Liver (tissue), 9 donors: Measurements from ENCODE around the gene CA6. TPM values are rescaled to one million over a fixed set of nuclear protein-coding genes. Genes with fewer than 3 reads are reported as not detected.
"Not testable (repeated sequence)": the region's sequence is repeated elsewhere in the genome, so short reads cannot be mapped to it uniquely, and the experiment has no call there.

ENCODE experiments used
- DNase-seq: peaks from one replicate; pipeline ENCODE4 v3.0.0-alpha.2; 2017; ENCODE audit warnings: low spot score
- H3K27ac ChIP-seq, 2 donors: one replicate each; pipeline ENCODE4 v1.7.0; 2013; ENCODE audit warnings: inconsistent platforms in 2 of 2, low read length in 2 of 2, control low read depth in 1 of 2, low read depth in 1 of 2, mild to moderate bottlenecking in 1 of 2
- H3K27me3 ChIP-seq, 4 donors: one replicate each; pipeline versions ENCODE4 v1.6.1 to v1.7.0; 2013; ENCODE audit warnings: low read length in 3 of 4, inconsistent platforms in 1 of 4, mild to moderate bottlenecking in 1 of 4, moderate library complexity in 1 of 4; ENCODE audit not compliant: control insufficient read depth in 4 of 4, insufficient read depth in 4 of 4
- H3K36me3 ChIP-seq, 4 donors: one replicate each; pipeline versions ENCODE4 v1.6.1 to v1.7.0; 2013; ENCODE audit warnings: low read length in 3 of 4, mild to moderate bottlenecking in 3 of 4, low read depth in 1 of 4, moderate library complexity in 1 of 4; ENCODE audit not compliant: control insufficient read depth in 4 of 4, insufficient read depth in 3 of 4
- H3K4me1 ChIP-seq, 4 donors: one replicate each; pipeline versions ENCODE4 v1.6.1 to v1.7.0; 2013; ENCODE audit warnings: low read length in 3 of 4, mild to moderate bottlenecking in 3 of 4, moderate library complexity in 1 of 4; ENCODE audit not compliant: control insufficient read depth in 4 of 4, insufficient read depth in 4 of 4
- H3K4me3 ChIP-seq, 3 donors: one replicate each; pipeline versions ENCODE4 v1.6.1 to v1.7.0; 2013; ENCODE audit warnings: low read length in 3 of 3, control low read depth in 1 of 3, low read depth in 1 of 3, mild to moderate bottlenecking in 1 of 3
- H3K9ac ChIP-seq, 2 donors: one replicate each; pipeline ENCODE4 v1.7.0; 2013; ENCODE audit warnings: low read length in 2 of 2, mild to moderate bottlenecking in 2 of 2, moderate library complexity in 2 of 2, control low read depth in 1 of 2, low read depth in 1 of 2
- H3K9me3 ChIP-seq, 4 donors: one replicate each; pipeline versions ENCODE4 v1.6.1 to v1.7.0; 2013; ENCODE audit warnings: low read length in 3 of 4; ENCODE audit not compliant: control insufficient read depth in 4 of 4
- ATF3 ChIP-seq: IDR thresholded peaks from 2 replicates; pipeline ENCODE4 v1.6.1; 2016; ENCODE audit warnings: antibody characterized with exemption
- EGR1 ChIP-seq, 2 donors: IDR thresholded peaks; 2 replicates each; pipeline ENCODE4 v1.6.1; 2016 to 2018; ENCODE audit warnings: antibody characterized with exemption in 2 of 2, low read depth in 2 of 2
- HNF4G ChIP-seq: IDR thresholded peaks from 2 replicates; pipeline ENCODE4 v1.6.1; 2016; ENCODE audit warnings: antibody characterized with exemption
- JUND ChIP-seq, 2 donors: IDR thresholded peaks; 2 replicates each; pipeline ENCODE4 v1.6.1; 2016; ENCODE audit warnings: antibody characterized with exemption in 2 of 2
- NR2F2 ChIP-seq: IDR thresholded peaks from 2 replicates; pipeline ENCODE4 v1.6.1; 2016; ENCODE audit warnings: antibody characterized with exemption
- RAD21 ChIP-seq, 2 donors: IDR thresholded peaks; 2 replicates each; pipeline ENCODE4 v1.6.1; 2016; ENCODE audit warnings: antibody characterized with exemption in 2 of 2, mild to moderate bottlenecking in 2 of 2
- REST ChIP-seq: IDR thresholded peaks from 2 replicates; pipeline ENCODE4 v1.6.1; 2016; ENCODE audit warnings: antibody characterized with exemption, mild to moderate bottlenecking
- RXRA ChIP-seq, 2 donors: IDR thresholded peaks; 2 replicates each; pipeline ENCODE4 v1.6.1; 2017 to 2018; ENCODE audit warnings: antibody characterized with exemption in 2 of 2, mild to moderate bottlenecking in 1 of 2
- YY1 ChIP-seq: IDR thresholded peaks from 2 replicates; pipeline ENCODE4 v1.6.1; 2016; ENCODE audit warnings: antibody characterized with exemption, mild to moderate bottlenecking
- WGBS: extraction: QIAGEN DNeasy Blood & Tissue Kit; methylation state at CpG from one replicate; pipeline ENCODE4 v1.1.7; 2013; 5-methylcytosine and 5-hydroxymethylcytosine counted together
- polyA plus RNA-seq, 2 donors: library from polyadenylated mRNA; stranded (reverse) in 1 of 2; unstranded in 1 of 2; fragments of 200-250 nt in 1 of 2; fragments of >200 nt in 1 of 2; fragmentation: Nextera tagmentation in 1 of 2; extraction: Ambion mirVana in 1 of 2; gene quantifications; one replicate each; pipeline versions ENCODE4 v1.2.1 to v1.2.3, GENCODE V29; 2013 to 2015
- total RNA-seq, 2 donors: library from RNA; depleted of rRNA; stranded (reverse); fragments of >200 nt; gene quantifications; one replicate each; pipeline ENCODE4 v1.2.3, GENCODE V29; 2014
- TF ChIP-seq, protein P1 (sequence below): fragments of 150-350 bp; IDR thresholded peaks from 2 replicates; pipeline ENCODE4 v1.5.1; 2017; ENCODE audit warnings: improper control_type of control experiment, low read depth, low read length; ENCODE audit not compliant: missing input control
- TF ChIP-seq, protein P2 (sequence below): IDR thresholded peaks from 2 replicates; pipeline ENCODE4 v1.6.1; 2016; ENCODE audit warnings: antibody characterized with exemption
- donor health status: healthy.
- donor health status: healthy.
- donor health status: healthy.
- donor health status: healthy.
- donor health status: healthy.

CA6 gene
- total and polyA plus RNA-seq, 4 donors, result not detected

DNA sequence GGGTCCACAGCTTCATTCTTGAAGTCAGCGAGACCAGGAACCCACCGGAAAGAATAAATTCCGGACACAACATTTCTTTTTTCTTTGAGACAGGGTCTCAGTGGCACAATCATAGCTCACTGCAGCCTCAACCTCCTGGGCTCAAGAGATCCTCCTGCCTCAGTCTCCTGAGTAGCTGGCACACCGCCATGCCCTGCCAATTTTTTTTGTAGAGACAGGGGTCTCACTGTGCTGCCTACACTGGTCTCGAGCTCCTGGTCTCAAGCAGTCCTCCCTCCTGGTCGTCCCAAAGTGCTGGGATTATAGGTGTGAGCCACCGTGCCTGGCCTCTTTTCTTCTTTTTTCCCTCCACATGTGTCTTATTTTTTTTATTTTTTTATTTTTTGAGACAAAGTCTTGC lies 46.6 kb upstream of the CA6 start (continued):
- TF ChIP-seq, protein P1, sequence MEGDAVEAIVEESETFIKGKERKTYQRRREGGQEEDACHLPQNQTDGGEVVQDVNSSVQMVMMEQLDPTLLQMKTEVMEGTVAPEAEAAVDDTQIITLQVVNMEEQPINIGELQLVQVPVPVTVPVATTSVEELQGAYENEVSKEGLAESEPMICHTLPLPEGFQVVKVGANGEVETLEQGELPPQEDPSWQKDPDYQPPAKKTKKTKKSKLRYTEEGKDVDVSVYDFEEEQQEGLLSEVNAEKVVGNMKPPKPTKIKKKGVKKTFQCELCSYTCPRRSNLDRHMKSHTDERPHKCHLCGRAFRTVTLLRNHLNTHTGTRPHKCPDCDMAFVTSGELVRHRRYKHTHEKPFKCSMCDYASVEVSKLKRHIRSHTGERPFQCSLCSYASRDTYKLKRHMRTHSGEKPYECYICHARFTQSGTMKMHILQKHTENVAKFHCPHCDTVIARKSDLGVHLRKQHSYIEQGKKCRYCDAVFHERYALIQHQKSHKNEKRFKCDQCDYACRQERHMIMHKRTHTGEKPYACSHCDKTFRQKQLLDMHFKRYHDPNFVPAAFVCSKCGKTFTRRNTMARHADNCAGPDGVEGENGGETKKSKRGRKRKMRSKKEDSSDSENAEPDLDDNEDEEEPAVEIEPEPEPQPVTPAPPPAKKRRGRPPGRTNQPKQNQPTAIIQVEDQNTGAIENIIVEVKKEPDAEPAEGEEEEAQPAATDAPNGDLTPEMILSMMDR, result no peak
- TF ChIP-seq RAD21 (IDR thresholded peaks at IDR 0.05) (no peak), RXRA (IDR thresholded peaks at IDR 0.05) (no peak), REST (no peak), HNF4G (no peak)

DNA sequence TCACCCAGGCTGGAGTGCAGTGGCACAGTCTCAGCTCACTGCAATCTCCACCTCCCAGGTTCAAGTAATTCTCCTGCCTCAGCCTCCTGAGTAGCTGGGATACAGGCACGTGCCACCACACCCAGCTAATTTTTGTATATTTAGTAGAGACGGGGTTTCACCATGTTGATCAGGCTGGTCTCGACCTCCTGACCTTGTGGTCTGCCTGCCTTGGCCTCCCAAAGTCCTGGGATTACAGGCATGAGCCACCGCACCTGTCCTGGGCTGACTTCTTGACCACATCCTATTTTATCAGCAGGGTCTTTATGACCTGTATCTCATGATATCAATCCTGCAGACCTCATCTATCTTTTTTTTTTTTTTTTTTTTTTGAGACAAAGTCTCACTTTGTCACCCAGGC lies 45.0 kb upstream of the CA6 start:
- not testable (repeated sequence) for H3K27ac ChIP-seq, H3K4me1 ChIP-seq, H3K4me3 ChIP-seq, H3K9ac ChIP-seq, DNase-seq, H3K27me3 ChIP-seq, H3K9me3 ChIP-seq, H3K36me3 ChIP-seq
- WGBS, result 89% methylated on average over 4 of the region's 4 CpGs

GRCh38 chr1:8902765-8903164 lies 42.9 kb upstream of the CA6 start:
- Histone ChIP-seq H3K4me1 (no peaks in the 10 kb centered on the region), H3K27ac (no peak overlapping the region), H3K4me3 (no peak overlapping the region), H3K36me3 (no peaks in the 10 kb centered on the region), H3K27me3 (no peaks in the 10 kb centered on the region), H3K9ac (no peak overlapping the region), H3K9me3 (no peaks in the 10 kb centered on the region)
- no peak for DNase-seq
- 90% methylated on average over 5 of the region's 5 CpGs for WGBS
- TF ChIP-seq, protein P2, sequence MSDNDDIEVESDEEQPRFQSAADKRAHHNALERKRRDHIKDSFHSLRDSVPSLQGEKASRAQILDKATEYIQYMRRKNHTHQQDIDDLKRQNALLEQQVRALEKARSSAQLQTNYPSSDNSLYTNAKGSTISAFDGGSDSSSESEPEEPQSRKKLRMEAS, result no peak
- TF ChIP-seq, protein P1, result no peak
- TF ChIP-seq RAD21 (IDR thresholded peaks at IDR 0.05), result no peak
- TF ChIP-seq EGR1 (IDR thresholded peaks at IDR 0.05; ENCODE audit: low read depth in 2 of 2), result no peak
- no peak for TF ChIP-seq HNF4G
- TF ChIP-seq ATF3, result no peak
- no peak for TF ChIP-seq YY1
- TF ChIP-seq NR2F2, result no peak
- no peak for TF ChIP-seq JUND (IDR thresholded peaks at IDR 0.05)
